ENCODE measurements around the gene WWC1.

- TF ChIP-seq POLR2AphosphoS5 (IDR thresholded peaks at IDR 0.05; ENCODE audit: low read depth, low read length) (no peak), CTCF (IDR thresholded peaks at IDR 0.05) (no peak), REST (IDR thresholded peaks at IDR 0.05; ENCODE audit: insufficient read depth in 1 of 2, low read depth in 2 of 2, low read length in 1 of 2) (no peak), SIN3A (IDR thresholded peaks at IDR 0.05; ENCODE audit: borderline replicate concordance, insufficient read depth, low read depth, low read length) (no peak)
These were observed 33.6 kb downstream of the WWC1 start for GRCh38 chr5:168324859-168325630.

Data from Panc1 (cell line).